GM12891 (cell line): ENCODE data around the gene LCE2D.
"Not testable (repeated sequence)": the region's sequence is repeated elsewhere in the genome, so short reads cannot be mapped to it uniquely, and the experiment has no call there.

Experiments
- DNase-seq: peaks from one replicate; pipeline ENCODE4 v3.0.0; 2011; ENCODE audit warnings: low spot score; ENCODE audit not compliant: insufficient read length
- FAIRE-seq: peaks from 2 replicates; lab custom pipeline; 2011; peaks lifted over from hg19 to GRCh38; lab: Jason Lieb, UNC
- PAX5 ChIP-seq: IDR thresholded peaks from 2 replicates; pipeline ENCODE4 v1.6.1; 2011; ENCODE audit warnings: low read length, moderate library complexity, mild to moderate bottlenecking; ENCODE audit not compliant: insufficient read depth, severe bottlenecking
- POLR2A ChIP-seq: IDR thresholded peaks from 2 replicates; pipeline ENCODE4 v1.6.1; 2011; ENCODE audit warnings: low read depth, low read length, control low read depth
- POLR2AphosphoS5 ChIP-seq: IDR thresholded peaks from 2 replicates; pipeline ENCODE4 v1.6.1; 2011; ENCODE audit warnings: low read depth, low read length, control low read depth
- POU2F2 ChIP-seq: IDR thresholded peaks from 2 replicates; pipeline ENCODE4 v1.6.1; 2011; ENCODE audit warnings: low read depth, mild to moderate bottlenecking, control low read depth, low read length, moderate library complexity
- SPI1 ChIP-seq: IDR thresholded peaks from 2 replicates; pipeline ENCODE4 v1.6.1; 2011; ENCODE audit warnings: low read depth, low read length, control low read depth
- TAF1 ChIP-seq: IDR thresholded peaks from 2 replicates; pipeline ENCODE4 v1.6.1; 2011; ENCODE audit warnings: low read depth, low read length, control low read depth

The LCE2D gene

GRCh38 chr1:152683846-152684245 lies 20.7 kb downstream of the LCE2D start:
- no peak for TF ChIP-seq PAX5
- no peak for TF ChIP-seq POLR2AphosphoS5
- TF ChIP-seq POU2F2: no peak
- no peak for DNase-seq
- FAIRE-seq: no peak

DNA sequence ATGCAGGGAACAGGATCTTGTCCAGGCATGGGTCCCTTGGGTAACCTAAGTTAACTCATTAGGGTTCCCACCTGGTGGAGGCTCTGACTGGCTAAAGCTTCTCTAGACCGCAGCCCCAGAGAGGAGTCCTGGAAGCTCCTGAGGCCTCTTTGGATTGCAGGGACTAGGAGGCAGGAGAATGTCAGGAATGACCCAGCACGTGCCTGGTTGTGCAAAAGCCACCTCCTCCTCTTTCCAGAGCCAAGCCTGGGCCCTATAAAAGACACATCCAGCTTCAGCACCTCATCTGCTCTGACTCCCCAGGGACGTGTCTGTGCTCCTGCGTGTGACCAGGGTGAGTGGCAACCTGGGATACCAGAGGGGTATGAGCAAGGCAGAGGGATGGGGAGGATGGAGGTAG lies 22.6 kb downstream of the LCE2D start, which contains the start of gene LCE2B:
TSS of gene LCE2B (plus strand) at position 301 of the 400 bp plus-strand sequence. CDS start 721 bp downstream, outside the sequence.
- not testable (repeated sequence) for FAIRE-seq, DNase-seq

DNA sequence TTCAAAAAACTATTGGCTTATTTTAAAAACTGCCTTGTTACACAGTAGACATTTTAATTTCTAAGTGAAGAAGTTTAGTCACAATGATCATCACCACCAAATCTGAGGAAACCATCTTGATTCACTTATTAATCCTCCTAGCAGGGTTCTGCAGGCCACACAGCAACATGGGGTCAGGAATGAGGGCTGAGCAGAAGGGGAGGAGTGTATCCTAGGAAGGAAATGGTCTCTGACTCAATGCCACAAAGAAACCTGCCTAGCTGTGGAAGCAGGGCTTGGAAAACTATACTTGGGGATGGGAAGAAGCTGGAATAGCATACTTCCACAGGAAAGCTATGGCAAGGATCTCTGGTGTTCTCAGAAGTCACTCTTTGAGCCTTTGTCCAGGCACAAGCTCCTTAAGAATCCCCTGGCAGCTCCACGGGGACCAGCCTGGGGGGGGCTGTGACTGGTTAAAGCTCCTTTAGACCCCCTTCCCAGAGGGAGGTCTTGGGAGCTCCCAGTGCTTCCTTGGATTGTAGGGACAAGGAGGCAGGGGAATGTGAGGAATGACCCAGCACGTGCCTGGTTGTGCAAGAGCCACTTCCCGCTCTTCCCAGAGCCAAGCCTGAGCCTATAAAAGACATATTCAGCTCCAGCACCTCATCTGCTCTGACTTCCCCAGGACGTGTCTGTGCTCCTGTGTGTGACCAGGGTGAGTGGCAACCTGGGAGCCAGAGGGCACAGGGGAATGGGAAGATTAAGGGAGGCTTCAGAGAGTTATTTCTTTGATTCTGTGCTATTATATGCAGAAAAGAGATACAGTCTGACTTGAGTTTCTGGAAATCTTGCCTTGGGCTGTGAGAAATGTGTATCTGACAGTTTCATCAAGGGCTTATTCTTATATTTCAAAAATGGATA lies 34.8 kb downstream of the LCE2D start, which contains the start of gene LCE2A:
TSS of gene LCE2A (plus strand) at position 645 of the 900 bp plus-strand sequence. CDS start 557 bp downstream, outside the sequence.
- DNase-seq (no peak), FAIRE-seq (no peak)
- TF ChIP-seq PAX5 (no peak), TAF1 (no peak), SPI1 (no peak), POLR2A (no peak), POLR2AphosphoS5 (no peak), POU2F2 (no peak)

DNA sequence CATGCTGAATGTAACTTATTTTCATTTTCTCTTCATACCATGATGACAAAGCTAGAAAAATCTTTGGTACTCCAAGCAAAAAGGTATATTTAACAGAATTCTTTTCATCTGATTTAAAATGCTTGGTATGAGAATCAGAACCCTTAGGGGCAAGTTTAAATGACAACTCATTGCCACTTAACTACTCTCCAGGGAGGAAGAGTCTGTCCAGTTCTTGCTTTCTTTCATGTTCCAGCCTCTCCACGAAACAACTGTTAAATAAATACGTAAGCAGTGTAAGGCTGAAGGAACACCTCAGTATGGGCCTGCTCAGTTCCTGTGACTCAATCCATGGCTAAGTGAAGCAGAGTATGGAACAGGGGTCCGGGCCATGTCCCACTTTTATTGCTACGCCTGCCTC lies 36.6 kb downstream of the LCE2D start:
- FAIRE-seq (no peak), DNase-seq (no peak)
- TF ChIP-seq TAF1 (no peak), PAX5 (no peak), POLR2A (no peak), POLR2AphosphoS5 (no peak)

DNA sequence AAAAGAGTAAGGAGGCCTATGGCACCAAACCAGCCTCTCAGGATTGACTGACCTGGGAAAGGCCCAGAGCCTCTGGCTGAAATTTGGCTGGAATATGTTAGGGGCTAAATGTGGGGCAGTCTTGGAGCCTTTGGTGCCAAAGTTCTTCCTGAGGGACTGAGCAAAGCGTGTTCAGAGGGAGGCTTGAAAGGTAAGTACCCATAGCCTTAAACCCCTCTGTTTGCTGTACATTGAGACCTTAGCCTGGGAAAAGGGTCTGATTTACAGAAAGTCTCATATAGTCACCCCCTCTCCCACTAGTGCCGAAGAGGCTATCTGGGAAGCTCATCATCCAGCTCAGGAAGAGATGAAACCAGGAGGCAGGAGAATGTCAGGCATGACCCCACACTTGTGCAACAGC lies 44.7 kb downstream of the LCE2D start, which contains the start of gene LCE4A:
TSS of gene LCE4A (plus strand) at position 301 of the 400 bp plus-strand sequence. CDS start 916 bp downstream, outside the sequence.
- FAIRE-seq (no peak), DNase-seq (no peak)
- no peak for TF ChIP-seq TAF1
- TF ChIP-seq SPI1: no peak
- no peak for TF ChIP-seq POU2F2
- TF ChIP-seq PAX5: no peak
- TF ChIP-seq POLR2AphosphoS5: no peak
- TF ChIP-seq POLR2A: no peak
